Dendritic cell treated with granulocyte-macrophage colony-stimulating factor and Interleukin-4, amounts not matched to agents 40 ng/mL and 50 ng/mL, for 4 days (primary cell): Measurements from ENCODE around the gene TF.

Experiments
- H3K27ac Mint-ChIP-seq: one replicate; pipeline ENCODE4 v1.8.0; 2022; ENCODE audit warnings: mild to moderate bottlenecking, mixed read lengths
- H3K27me3 Mint-ChIP-seq: one replicate; pipeline ENCODE4 v1.8.0; 2022; ENCODE audit warnings: mild to moderate bottlenecking, mixed read lengths
- H3K36me3 Mint-ChIP-seq: one replicate; pipeline ENCODE4 v1.8.0; 2022; ENCODE audit warnings: low read depth, mixed read lengths
- H3K4me1 Mint-ChIP-seq: one replicate; pipeline ENCODE4 v1.8.0; 2022; ENCODE audit warnings: low read depth, mixed read lengths
- H3K4me3 Mint-ChIP-seq: one replicate; pipeline ENCODE4 v1.8.0; 2022; ENCODE audit warnings: mild to moderate bottlenecking, moderate library complexity, mixed read lengths
- H3K9me3 Mint-ChIP-seq: one replicate; pipeline ENCODE4 v1.8.0; 2022; ENCODE audit warnings: mixed read lengths
- intact Hi-C: fragments of 100-400 bp; cut with micrococcal nuclease; formaldehyde crosslinking; loops from one replicate; pipeline ENCODE4 v1.15.0; 2022

The TF gene

DNA sequence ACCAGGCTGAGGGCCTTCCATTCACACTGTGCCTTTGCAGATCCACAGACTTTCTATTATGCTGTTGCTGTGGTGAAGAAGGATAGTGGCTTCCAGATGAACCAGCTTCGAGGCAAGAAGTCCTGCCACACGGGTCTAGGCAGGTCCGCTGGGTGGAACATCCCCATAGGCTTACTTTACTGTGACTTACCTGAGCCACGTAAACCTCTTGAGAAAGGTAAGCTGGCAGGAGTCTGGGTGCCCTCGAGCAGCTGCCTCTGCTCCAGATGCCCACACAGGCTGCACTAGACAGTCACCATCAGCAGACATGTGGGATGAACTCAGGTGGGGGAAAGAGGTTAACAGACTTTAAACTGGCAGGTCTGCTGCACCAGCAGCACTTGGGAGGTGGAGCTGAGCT lies 8.3 kb downstream of the TF start:
- Mint-ChIP-seq H3K4me3 (no peak overlapping the region), H3K4me1 (no peaks in the 10 kb centered on the region), H3K27me3 (peaks cover 6% of the 10 kb centered on the region), H3K27ac (no peak overlapping the region), H3K36me3 (no peaks in the 10 kb centered on the region), H3K9me3 (no peaks in the 10 kb centered on the region)
- intact Hi-C loops: no loop called here

DNA sequence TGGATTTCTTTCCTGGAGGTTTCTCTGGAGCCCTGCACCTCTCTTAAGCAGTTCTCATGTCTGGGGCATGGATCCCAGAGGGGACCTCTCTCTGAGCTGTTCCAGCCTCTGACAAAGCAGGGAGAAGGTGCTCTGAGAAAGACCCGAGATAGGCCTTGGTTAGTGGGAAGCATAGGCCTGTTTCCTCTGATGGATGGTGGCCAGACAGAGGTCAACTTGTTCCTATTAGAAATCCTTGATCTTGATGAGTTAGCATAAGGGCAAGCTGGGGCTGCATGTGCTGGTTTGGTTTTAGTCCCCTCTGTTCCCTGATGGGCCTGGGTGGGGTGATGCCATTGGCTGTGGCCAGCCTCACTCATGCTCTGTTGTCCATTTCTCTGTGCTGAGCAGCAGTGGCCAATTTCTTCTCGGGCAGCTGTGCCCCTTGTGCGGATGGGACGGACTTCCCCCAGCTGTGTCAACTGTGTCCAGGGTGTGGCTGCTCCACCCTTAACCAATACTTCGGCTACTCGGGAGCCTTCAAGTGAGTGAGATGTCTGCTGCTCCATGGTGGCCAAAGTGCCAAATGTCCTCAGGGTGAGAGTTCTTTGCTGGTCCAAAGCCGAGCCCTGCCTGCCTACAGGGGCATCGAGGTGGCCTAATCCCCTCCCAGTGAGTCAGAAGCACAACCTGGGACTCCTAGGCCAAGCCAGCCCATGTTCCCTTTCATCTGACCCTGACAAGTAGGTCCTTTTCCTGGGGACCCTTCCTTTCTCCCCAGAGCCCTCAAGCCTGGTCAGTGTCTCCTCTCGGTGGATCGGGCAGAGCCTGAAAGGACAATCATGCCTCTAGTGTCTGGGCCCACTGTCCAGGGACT lies 9.0 kb downstream of the TF start:
- no peaks in the 10 kb centered on the region for H3K4me1 Mint-ChIP-seq
- H3K27ac Mint-ChIP-seq: no peak overlapping the region
- H3K27me3 Mint-ChIP-seq: peaks cover 4% of the 10 kb centered on the region
- no peaks in the 10 kb centered on the region for H3K36me3 Mint-ChIP-seq
- intact Hi-C loops: no loop called here
- H3K4me3 Mint-ChIP-seq: no peak overlapping the region
- no peaks in the 10 kb centered on the region for H3K9me3 Mint-ChIP-seq

DNA sequence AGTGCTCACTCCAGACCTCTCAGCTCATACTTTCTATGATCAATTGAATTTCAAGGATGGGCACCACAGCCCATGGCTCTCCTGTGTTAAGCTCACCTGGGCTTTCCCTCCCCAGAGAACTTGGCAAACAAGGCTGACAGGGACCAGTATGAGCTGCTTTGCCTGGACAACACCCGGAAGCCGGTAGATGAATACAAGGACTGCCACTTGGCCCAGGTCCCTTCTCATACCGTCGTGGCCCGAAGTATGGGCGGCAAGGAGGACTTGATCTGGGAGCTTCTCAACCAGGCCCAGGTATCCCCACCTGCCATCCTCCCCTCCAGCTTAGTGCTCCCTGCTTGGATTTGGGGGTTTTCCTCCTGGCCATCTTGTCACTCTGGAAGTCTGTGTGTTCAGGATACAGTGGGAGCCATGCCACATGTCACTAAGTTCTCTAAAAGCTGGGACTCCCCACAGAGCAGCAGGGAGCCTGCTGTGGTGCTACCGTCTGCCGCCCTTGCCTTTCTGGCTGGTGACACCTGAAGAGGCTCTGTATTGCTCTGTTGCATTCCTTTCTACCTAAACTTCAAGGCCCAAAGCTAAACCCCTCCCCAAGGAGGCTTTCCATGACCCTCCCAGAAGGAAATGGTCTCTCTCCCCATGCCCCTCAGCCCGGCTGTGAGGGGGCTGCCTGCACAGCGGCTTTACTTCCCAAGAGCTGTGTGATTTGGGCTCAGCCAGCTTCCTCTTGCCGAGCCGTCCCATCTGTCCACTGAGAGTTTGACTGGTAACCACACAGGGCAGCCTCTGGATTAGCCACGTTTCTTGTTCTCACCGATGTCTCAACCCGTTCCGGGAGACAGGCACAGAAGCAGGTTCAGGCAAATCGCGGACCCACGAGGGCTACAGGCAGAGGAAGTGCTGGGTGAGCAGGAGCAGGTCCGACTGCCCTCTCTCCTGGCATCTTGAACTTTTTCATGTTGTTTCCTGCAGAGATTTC lies 10.8 kb downstream of the TF start:
- no peak overlapping the region for H3K27ac Mint-ChIP-seq
- intact Hi-C loops: no loop called here
- no peaks in the 10 kb centered on the region for H3K4me1 Mint-ChIP-seq
- H3K4me3 Mint-ChIP-seq: no peak overlapping the region
- no peaks in the 10 kb centered on the region for H3K36me3 Mint-ChIP-seq
- H3K9me3 Mint-ChIP-seq: no peaks in the 10 kb centered on the region
- H3K27me3 Mint-ChIP-seq: peaks cover 10% of the 10 kb centered on the region

DNA sequence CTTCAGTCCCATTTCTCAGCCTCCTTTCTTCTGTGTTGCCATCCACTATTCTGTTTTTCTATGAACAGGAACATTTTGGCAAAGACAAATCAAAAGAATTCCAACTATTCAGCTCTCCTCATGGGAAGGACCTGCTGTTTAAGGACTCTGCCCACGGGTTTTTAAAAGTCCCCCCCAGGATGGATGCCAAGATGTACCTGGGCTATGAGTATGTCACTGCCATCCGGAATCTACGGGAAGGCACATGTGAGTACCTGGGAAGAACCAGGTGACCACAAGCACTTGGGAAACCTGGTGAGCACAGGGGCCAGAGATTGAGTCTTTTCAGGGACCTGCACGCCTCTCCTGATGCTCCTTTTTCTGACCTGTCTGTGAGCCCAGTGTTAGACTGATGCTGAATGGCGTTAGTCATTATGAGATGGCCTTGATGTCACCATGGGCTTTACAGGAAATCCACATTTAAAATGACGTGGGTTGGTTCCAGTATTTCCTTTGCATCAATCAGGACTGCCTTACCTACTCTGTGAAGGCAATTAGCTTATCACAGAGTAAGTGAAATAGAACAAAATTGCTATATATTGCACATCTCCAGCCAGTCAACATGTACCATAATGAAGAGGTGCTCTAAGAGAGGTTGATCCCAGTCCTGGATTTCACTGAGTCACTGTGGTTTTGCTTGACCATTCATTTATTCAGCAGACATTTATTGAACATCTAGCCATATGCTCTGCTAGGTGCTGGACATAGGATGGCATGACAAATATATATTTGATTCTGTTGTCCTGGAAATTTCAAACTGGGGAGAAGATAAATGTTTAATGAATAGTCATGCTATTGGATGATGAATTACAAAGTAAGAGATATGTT lies 11.7 kb downstream of the TF start:
- H3K4me3 Mint-ChIP-seq: no peak overlapping the region
- no peak overlapping the region for H3K27ac Mint-ChIP-seq
- H3K27me3 Mint-ChIP-seq: peaks cover 10% of the 10 kb centered on the region
- no peaks in the 10 kb centered on the region for H3K4me1 Mint-ChIP-seq
- intact Hi-C loops: no loop called here
- H3K9me3 Mint-ChIP-seq: no peaks in the 10 kb centered on the region
- H3K36me3 Mint-ChIP-seq: no peaks in the 10 kb centered on the region

DNA sequence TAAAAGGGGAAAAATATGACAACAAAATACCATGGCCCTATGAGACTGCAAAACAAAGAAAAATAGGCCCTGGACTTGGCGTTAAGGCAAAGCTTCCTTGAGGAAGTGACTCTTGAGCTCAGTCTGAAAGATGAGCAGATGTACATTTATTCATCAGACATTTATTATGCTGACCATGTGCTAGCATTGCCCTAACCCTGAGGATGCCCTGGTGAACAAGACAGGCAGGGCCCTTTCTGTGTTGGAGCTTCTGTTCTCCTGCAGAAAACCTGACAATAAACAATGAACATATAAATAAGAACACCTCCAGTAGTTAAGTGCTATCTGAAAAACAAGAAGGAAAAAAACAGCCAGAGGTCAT lies 12.4 kb downstream of the TF start:
- intact Hi-C loops: no loop called here
- Mint-ChIP-seq H3K4me3 (no peak overlapping the region), H3K27me3 (peaks cover 10% of the 10 kb centered on the region), H3K4me1 (no peaks in the 10 kb centered on the region), H3K9me3 (no peaks in the 10 kb centered on the region), H3K36me3 (no peaks in the 10 kb centered on the region), H3K27ac (no peak overlapping the region)

DNA sequence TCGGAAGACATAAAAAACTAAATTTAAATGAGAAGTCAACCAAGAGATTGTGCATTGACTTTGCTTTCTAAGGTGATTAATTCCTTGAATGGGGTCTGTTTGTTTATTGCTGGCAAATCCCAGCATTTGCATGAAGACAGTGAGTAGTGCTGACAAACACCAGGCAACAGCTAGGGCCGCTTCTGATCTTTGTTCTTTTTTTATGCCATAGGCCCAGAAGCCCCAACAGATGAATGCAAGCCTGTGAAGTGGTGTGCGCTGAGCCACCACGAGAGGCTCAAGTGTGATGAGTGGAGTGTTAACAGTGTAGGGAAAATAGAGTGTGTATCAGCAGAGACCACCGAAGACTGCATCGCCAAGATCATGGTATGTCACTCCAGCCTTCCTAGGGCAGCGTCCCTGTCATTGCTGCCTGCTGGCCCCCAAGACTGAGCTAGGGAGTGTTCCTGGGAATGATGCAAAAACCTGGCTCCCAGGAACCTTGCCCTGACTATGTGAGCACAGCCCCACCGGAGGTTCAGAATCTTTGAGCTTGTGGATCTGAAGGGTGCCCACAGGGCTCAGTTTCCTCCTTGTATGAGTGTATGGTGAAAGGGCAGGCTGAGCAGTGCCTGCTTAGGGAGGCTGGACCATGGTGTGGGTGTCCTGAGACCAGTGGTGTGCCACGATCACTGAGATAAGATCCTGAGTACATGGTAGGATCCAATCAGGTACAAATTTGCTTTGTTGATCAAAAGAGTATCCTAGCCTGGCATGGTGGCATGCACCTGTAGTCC lies 13.0 kb downstream of the TF start:
- Mint-ChIP-seq H3K4me1 (peaks cover 6% of the 10 kb centered on the region), H3K9me3 (no peaks in the 10 kb centered on the region), H3K27me3 (peaks cover 13% of the 10 kb centered on the region), H3K36me3 (no peaks in the 10 kb centered on the region), H3K4me3 (no peak overlapping the region), H3K27ac (no peak overlapping the region)
- intact Hi-C loops: no loop called here

DNA sequence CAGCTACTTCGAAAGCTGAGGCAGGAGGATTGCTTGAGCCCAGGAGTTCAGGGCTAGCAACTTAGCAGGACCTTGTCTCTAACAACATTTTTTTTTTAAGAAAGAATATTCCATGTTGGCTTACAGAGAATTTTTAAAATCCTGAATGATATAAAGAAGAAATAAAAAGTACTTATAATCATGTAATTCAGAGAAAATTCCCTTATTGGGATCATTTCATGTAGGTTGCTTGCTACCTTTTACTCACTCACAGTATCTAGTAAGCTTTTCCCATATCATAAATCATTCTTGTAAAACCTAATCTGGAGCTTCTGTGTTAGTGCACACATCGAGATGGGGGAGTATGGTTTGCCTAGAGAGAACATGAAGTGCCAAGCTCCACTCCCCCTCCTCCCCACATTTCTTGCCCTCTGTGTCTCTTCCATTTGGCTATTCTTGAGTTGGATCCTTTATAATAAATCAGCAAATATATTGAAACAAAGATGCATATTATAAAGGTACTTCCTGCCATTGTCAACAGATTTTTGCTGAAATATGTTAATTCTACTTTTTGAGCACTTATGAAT lies 13.6 kb downstream of the TF start:
- H3K9me3 Mint-ChIP-seq: no peaks in the 10 kb centered on the region
- H3K4me1 Mint-ChIP-seq: peaks cover 12% of the 10 kb centered on the region
- H3K27me3 Mint-ChIP-seq: peaks cover 13% of the 10 kb centered on the region
- H3K27ac Mint-ChIP-seq: no peak overlapping the region
- H3K4me3 Mint-ChIP-seq: no peak overlapping the region
- H3K36me3 Mint-ChIP-seq: no peaks in the 10 kb centered on the region
- intact Hi-C loops: no loop called here

DNA sequence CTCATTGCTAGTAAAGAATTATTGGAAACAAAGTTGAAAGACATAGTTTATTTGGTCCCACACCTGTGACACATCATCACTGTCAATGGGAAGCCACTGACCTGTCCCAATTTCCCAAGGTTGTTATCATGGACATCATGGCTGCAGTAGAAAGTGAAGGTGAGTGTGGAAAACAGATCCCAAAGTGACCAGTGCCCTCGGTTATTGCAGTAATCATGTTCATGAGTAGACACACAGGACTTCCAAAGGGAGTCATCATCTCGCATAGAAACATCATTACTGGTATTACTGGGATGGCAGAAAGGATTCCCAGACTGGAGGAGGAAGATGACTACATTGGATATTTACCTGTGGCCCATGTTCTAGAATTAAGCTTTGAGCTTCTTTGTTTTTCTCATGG lies 14.7 kb downstream of the TF start:
- H3K9me3 Mint-ChIP-seq: no peaks in the 10 kb centered on the region
- peaks cover 17% of the 10 kb centered on the region for H3K4me1 Mint-ChIP-seq
- no peak overlapping the region for H3K27ac Mint-ChIP-seq
- H3K27me3 Mint-ChIP-seq: peaks cover 13% of the 10 kb centered on the region
- H3K36me3 Mint-ChIP-seq: no peaks in the 10 kb centered on the region
- intact Hi-C loops: no loop called here
- H3K4me3 Mint-ChIP-seq: no peak overlapping the region

DNA sequence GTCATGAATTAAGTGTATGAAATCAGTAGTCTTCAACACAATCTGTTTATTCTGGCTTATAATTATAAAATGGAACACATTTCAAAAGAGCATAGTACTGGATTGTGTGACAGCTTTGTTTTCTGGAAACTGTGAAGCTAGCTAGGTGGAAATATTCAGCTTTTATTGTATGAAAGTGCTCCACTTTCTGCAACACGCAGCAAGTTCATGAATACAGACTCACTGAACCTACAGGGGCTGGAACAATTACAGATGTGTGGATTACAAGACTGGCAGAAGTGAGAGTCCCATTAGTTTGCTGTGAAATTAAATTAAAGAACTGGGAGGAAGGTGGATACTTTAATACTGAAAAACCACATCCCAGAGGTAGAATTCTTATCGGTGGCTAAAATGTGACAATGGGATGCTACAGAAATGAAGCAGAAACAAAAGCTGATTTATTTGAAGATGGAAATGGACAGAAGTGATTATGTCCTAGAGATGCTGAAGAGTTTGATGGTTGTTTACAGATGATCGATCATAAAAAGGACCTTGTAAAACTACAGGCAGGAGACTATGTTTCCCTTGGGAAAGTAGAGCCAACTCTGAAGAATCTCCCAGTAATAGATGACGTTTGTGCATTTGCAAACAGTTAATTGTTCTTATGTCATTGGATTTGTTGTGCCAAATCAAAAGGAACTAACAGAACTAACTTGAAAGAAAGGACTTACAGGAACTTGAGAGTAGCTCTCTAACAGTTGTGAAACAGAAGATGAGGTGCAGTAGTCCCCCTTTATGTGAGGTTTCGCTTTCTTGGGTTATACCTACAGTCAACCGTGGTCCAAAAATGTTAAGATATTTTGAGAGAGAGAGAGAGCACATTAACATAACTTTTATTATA lies 15.7 kb downstream of the TF start:
- Mint-ChIP-seq H3K4me3 (no peak overlapping the region), H3K36me3 (no peaks in the 10 kb centered on the region), H3K9me3 (no peaks in the 10 kb centered on the region), H3K27me3 (peaks cover 17% of the 10 kb centered on the region), H3K4me1 (peaks cover 17% of the 10 kb centered on the region), H3K27ac (no peak overlapping the region)
- intact Hi-C loops: no loop called here

DNA sequence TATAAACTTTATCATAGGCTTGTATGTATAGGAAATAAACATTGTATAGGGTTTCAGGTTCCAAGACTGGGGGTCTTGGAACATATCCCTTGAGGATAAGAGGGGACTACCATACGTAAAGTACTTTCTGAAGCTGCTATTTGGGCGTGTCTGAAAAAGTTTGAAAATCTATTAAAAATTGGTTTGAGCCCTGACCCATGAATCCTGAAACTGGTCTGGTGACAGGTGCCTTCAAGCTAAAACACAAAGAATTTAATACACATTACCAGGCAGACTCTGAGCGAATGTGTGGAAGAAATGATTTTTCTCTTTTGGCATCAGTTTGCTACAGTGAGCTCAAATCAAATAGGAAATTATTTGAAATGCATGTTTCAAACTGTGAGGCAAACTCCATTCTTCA lies 16.3 kb downstream of the TF start:
- Mint-ChIP-seq H3K27ac (no peak overlapping the region), H3K27me3 (peaks cover 14% of the 10 kb centered on the region), H3K9me3 (no peaks in the 10 kb centered on the region), H3K4me3 (no peak overlapping the region), H3K36me3 (no peaks in the 10 kb centered on the region), H3K4me1 (peaks cover 17% of the 10 kb centered on the region)
- intact Hi-C loops: no loop called here

DNA sequence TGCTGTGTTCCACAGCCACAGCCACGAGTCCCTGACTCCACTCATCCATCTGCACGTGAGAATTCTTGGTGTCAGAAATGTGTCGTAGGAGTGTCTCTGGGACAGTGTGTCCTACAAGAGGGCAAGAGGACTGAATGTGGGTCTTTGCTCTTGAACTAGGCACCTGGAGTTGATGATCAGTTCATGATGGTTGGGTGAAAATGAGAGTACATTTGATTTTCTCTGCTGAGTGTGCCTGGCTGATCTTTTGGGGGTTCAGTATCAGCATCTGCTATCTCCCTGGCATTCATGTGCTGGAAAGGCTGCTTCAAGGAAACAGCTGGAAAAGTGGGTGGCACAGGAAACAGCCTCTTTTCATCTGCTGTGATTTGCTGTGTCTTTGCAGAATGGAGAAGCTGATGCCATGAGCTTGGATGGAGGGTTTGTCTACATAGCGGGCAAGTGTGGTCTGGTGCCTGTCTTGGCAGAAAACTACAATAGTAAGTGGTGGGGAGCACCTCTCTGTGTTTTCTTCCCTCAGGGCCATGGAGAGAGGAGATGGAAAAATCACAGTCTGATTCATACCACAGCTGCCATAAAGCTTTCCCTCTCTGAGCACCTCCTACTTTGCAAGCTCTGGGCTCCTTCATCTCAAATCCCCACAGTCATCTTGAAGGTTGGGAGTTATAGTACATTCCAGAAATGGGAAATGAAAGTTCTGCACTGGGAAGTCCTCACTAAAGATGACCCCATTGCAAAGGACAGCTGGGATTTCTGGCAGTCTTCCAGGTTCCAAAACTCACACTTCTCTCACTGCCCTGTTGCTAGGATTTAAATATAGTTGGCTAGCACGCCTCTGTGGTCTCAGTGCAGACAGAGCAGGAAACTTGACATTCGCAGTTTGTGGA lies 17.8 kb downstream of the TF start:
- H3K4me1 Mint-ChIP-seq: peaks cover 17% of the 10 kb centered on the region
- intact Hi-C loops: no loop called here
- H3K27ac Mint-ChIP-seq: no peak overlapping the region
- no peak overlapping the region for H3K4me3 Mint-ChIP-seq
- H3K9me3 Mint-ChIP-seq: no peaks in the 10 kb centered on the region
- peaks cover 14% of the 10 kb centered on the region for H3K27me3 Mint-ChIP-seq
- H3K36me3 Mint-ChIP-seq: no peaks in the 10 kb centered on the region
